Calu3 (cell line): Measurements from ENCODE around the gene HBA1. TPM values are rescaled to one million over a fixed set of nuclear protein-coding genes. Genes with fewer than 3 reads are reported as not detected.
"Not testable (repeated sequence)": the region's sequence is repeated elsewhere in the genome, so short reads cannot be mapped to it uniquely, and the experiment has no call there.

ENCODE experiments used
- Bru-seq: library from RNA; stranded (reverse); fragments of 400-500 nt; gene quantifications from one replicate; lab custom pipeline; 2021; lab: Mats Ljungman, UMichigan
- BruChase-seq, 2 experiments: library from RNA; stranded (reverse); fragments of 400-500 nt; gene quantifications; one replicate each; lab custom pipeline; 2021; lab: Mats Ljungman, UMichigan
- BruUV-seq: library from RNA; stranded (reverse); fragments of 400-500 nt; replicated peaks from 2 replicates; lab custom pipeline; 2021; lab: Mats Ljungman, UMichigan
- CTCF ChIA-PET: fragments of 300-600 bp; sonication (Branson Sonifier 250); formaldehyde crosslinking; loops from one replicate; lab custom pipeline; 2022; ENCODE audit warnings: antibody characterized with exemption; lab: Charles Lee
- DNase-seq: peaks from one replicate; pipeline ENCODE4 v3.0.0; 2022
- H3K27ac Mint-ChIP-seq: one replicate; pipeline ENCODE4 v1.8.0; 2022; ENCODE audit warnings: mixed read lengths; ENCODE audit not compliant: unreplicated experiment
- H3K27me3 Mint-ChIP-seq: one replicate; pipeline ENCODE4 v1.8.0; 2022; ENCODE audit warnings: mixed read lengths; ENCODE audit not compliant: unreplicated experiment
- H3K36me3 Mint-ChIP-seq: one replicate; pipeline ENCODE4 v1.8.0; 2022; ENCODE audit warnings: mild to moderate bottlenecking, moderate library complexity, mixed read lengths; ENCODE audit not compliant: insufficient read depth, unreplicated experiment
- H3K4me1 Mint-ChIP-seq: one replicate; pipeline ENCODE4 v1.8.0; 2022; ENCODE audit warnings: mild to moderate bottlenecking, low read depth, mixed read lengths; ENCODE audit not compliant: unreplicated experiment
- H3K4me3 Mint-ChIP-seq: one replicate; pipeline ENCODE4 v1.8.0; 2022; ENCODE audit warnings: mild to moderate bottlenecking, low read depth, moderate library complexity, mixed read lengths; ENCODE audit not compliant: unreplicated experiment
- H3K9me3 Mint-ChIP-seq: one replicate; pipeline ENCODE4 v1.8.0; 2022; ENCODE audit warnings: low read depth, mixed read lengths; ENCODE audit not compliant: unreplicated experiment
- intact Hi-C: fragments of 100-400 bp; cut with micrococcal nuclease; formaldehyde crosslinking; loops from one replicate; pipeline ENCODE4 v1.10.0; 2022; ENCODE audit not compliant: unreplicated experiment
- long read RNA-seq: library from polyadenylated mRNA; stranded (forward); transcript quantifications from one replicate; pipeline ENCODE4 v2.0.0, GENCODE V29; 2022
- total RNA-seq: library from RNA; stranded (reverse); gene quantifications from 2 replicates; pipeline ENCODE4 v1.2.3, GENCODE V29; 2022
- TF ChIP-seq, protein P1 (sequence below): fragments of 200-600 bp; IDR thresholded peaks from one replicate; pipeline ENCODE4 v1.8.0; 2022; ENCODE audit warnings: antibody characterized with exemption; ENCODE audit not compliant: unreplicated experiment

Gene HBA1
- total RNA-seq, result not detected in 2 replicates
- not detected for Bru-seq, nascent RNA
- BruChase-seq, experiment 1, labeled RNA remaining after a 6-hour chase, result not detected
- not detected for BruChase-seq, experiment 2, labeled RNA remaining after a 2-hour chase
- long read RNA-seq, result 0 reads

- H3K27ac Mint-ChIP-seq, DNase-seq, H3K9me3 Mint-ChIP-seq, BruUV-seq, intact Hi-C loops, H3K4me3 Mint-ChIP-seq, H3K4me1 Mint-ChIP-seq: not testable (repeated sequence)
- Mint-ChIP-seq H3K27me3 (peaks cover 59% of the 10 kb centered on the region), H3K36me3 (peaks cover 24% of the 10 kb centered on the region)
- CTCF ChIA-PET, result interaction anchor here (0.7 kb wide), 1 partner anchor 128 kb away, joined by 4 read pairs; no protein-coding TSS in a partner anchor
Observed at GRCh38 chr16:176477-177382, at the start of gene HBA1. Gene HBA1, plus strand, starts transcription at chr16:176680. Its CDS starts 37 bp downstream, at chr16:176717.

DNA sequence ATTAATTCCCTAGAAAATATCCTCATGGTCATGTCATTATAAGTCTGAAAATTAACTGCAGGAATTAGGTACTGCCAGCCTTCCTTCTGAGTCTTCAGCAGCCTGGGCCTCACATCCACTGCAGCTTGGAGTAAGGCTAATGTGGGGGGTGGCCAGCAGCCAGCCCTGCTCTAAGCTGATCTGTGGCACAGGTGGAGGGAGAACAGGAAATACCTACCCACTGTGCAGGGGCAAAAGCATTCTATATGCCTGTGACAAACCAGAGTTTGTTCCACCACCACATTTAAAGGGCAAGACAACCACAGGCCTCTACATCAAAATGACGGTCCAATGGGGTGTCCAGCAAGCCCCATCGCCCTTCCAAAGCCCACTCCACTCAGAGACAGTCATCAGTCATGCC, 47.4 kb upstream of the HBA1 start:
- Mint-ChIP-seq H3K4me3 (no peak overlapping the region), H3K27me3 (no peaks in the 10 kb centered on the region), H3K36me3 (peaks cover 7% of the 10 kb centered on the region), H3K27ac (no peak overlapping the region), H3K4me1 (no peaks in the 10 kb centered on the region), H3K9me3 (no peaks in the 10 kb centered on the region)
- TF ChIP-seq, protein P1, sequence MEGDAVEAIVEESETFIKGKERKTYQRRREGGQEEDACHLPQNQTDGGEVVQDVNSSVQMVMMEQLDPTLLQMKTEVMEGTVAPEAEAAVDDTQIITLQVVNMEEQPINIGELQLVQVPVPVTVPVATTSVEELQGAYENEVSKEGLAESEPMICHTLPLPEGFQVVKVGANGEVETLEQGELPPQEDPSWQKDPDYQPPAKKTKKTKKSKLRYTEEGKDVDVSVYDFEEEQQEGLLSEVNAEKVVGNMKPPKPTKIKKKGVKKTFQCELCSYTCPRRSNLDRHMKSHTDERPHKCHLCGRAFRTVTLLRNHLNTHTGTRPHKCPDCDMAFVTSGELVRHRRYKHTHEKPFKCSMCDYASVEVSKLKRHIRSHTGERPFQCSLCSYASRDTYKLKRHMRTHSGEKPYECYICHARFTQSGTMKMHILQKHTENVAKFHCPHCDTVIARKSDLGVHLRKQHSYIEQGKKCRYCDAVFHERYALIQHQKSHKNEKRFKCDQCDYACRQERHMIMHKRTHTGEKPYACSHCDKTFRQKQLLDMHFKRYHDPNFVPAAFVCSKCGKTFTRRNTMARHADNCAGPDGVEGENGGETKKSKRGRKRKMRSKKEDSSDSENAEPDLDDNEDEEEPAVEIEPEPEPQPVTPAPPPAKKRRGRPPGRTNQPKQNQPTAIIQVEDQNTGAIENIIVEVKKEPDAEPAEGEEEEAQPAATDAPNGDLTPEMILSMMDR, result no peak
- no peak for DNase-seq
- intact Hi-C loops, result no loop called here
- no TSS peak for BruUV-seq
- CTCF ChIA-PET, result interaction anchor here (0.7 kb wide), 1 partner anchor 12 kb away, joined by 6 read pairs; no protein-coding TSS in a partner anchor

- no peak overlapping the region for H3K27ac Mint-ChIP-seq
- H3K4me3 Mint-ChIP-seq, result no peak overlapping the region
- H3K9me3 Mint-ChIP-seq, result no peaks in the 10 kb centered on the region
- H3K36me3 Mint-ChIP-seq, result peaks cover 8% of the 10 kb centered on the region
- no peaks in the 10 kb centered on the region for H3K27me3 Mint-ChIP-seq
- BruUV-seq, result no TSS peak
- H3K4me1 Mint-ChIP-seq, result no peaks in the 10 kb centered on the region
- CTCF ChIA-PET, result no interaction called here
- TF ChIP-seq, protein P1, result no peak
- intact Hi-C loops, result no loop called here
- DNase-seq, result no peak
Observed at GRCh38 chr16:130533-131173, 45.8 kb upstream of the HBA1 start.

DNA sequence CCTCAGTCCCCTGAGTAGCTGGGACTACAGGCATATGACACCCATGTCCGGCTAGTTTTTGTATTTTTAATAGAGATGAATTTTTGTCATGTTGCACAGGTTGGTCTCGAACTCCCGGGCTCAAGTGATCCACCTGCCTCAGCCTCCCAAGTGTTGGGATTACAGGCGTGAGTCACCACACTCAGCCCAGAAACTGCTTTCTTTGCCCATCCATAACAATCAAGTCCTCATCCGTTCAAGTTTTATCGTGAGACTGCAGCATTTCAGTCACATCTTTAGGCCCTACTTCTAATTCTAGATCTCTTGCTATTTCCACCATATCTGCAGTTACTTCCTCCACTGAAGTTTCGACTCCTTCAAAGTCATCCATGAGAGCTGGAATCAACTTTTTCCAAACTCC, 44.4 kb upstream of the HBA1 start:
- no TSS peak for BruUV-seq
- no peaks in the 10 kb centered on the region for H3K9me3 Mint-ChIP-seq
- H3K36me3 Mint-ChIP-seq, result peaks cover 16% of the 10 kb centered on the region
- TF ChIP-seq, protein P1, result no peak
- intact Hi-C loops, result no loop called here
- no peaks in the 10 kb centered on the region for H3K27me3 Mint-ChIP-seq
- no peak overlapping the region for H3K4me3 Mint-ChIP-seq
- CTCF ChIA-PET, result no interaction called here
- no peak for DNase-seq
- H3K27ac Mint-ChIP-seq, result no peak overlapping the region
- H3K4me1 Mint-ChIP-seq, result no peaks in the 10 kb centered on the region
